Neutrophil (primary cell): ENCODE results near the gene VEGFC.

Experiments used
- H3K27ac ChIP-seq: fragments of 200-600 bp; sonication (generic); 2 replicates; pipeline ENCODE4 v1.5.1; 2016; ENCODE audit warnings: mild to moderate bottlenecking, moderate library complexity
- H3K27me3 ChIP-seq: fragments of 200-600 bp; sonication (generic); 2 replicates; pipeline ENCODE4 v1.6.0; 2016; ENCODE audit warnings: mild to moderate bottlenecking
- H3K36me3 ChIP-seq: fragments of 200-600 bp; sonication (generic); 2 replicates; pipeline ENCODE4 v1.5.1; 2017
- H3K4me1 ChIP-seq, 2 experiments: fragments of 200-600 bp in 1 of 2; sonication (generic) in 1 of 2; 1 replicate in 1 of 2; 2 replicates in 1 of 2; pipeline versions ENCODE4 v1.5.1 to v1.6.1; 2013 to 2016; ENCODE audit warnings: low read depth in 1 of 2, low read length in 1 of 2, mild to moderate bottlenecking in 1 of 2, moderate library complexity in 1 of 2; ENCODE audit not compliant: control insufficient read depth in 1 of 2, insufficient read depth in 1 of 2
- H3K4me3 ChIP-seq, 2 experiments: fragments of 200-600 bp in 1 of 2; sonication (generic) in 1 of 2; 1 replicate in 1 of 2; 2 replicates in 1 of 2; pipeline ENCODE4 v1.5.1; 2013 to 2016; ENCODE audit warnings: low read depth in 1 of 2, low read length in 1 of 2, mild to moderate bottlenecking in 1 of 2, moderate library complexity in 1 of 2
- H3K9me3 ChIP-seq: fragments of 200-600 bp; sonication (generic); 2 replicates; pipeline ENCODE4 v1.5.1; 2016
- CTCF ChIP-seq: fragments of 200-600 bp; sonication (generic); IDR thresholded peaks from 2 replicates; pipeline ENCODE4 v1.5.1; 2016; ENCODE audit warnings: antibody characterized with exemption

Gene VEGFC

GRCh38 chr4:176761872-176762271 is 30.9 kb downstream of the VEGFC start:
- TF ChIP-seq CTCF = no peak
- Histone ChIP-seq H3K9me3 (no peaks in the 10 kb centered on the region), H3K27ac (no peak overlapping the region), H3K4me3 (no peak overlapping the region), H3K4me1 (no peaks in the 10 kb centered on the region), H3K27me3 (no peaks in the 10 kb centered on the region), H3K36me3 (no peaks in the 10 kb centered on the region)

GRCh38 chr4:176760471-176760870 is 32.3 kb downstream of the VEGFC start:
- Histone ChIP-seq H3K4me1 (no peaks in the 10 kb centered on the region), H3K4me3 (no peak overlapping the region), H3K27ac (no peak overlapping the region), H3K27me3 (no peaks in the 10 kb centered on the region), H3K9me3 (no peaks in the 10 kb centered on the region), H3K36me3 (no peaks in the 10 kb centered on the region)
- TF ChIP-seq CTCF = no peak

GRCh38 chr4:176758731-176759130 is 34.0 kb downstream of the VEGFC start:
- no peak for TF ChIP-seq CTCF
- Histone ChIP-seq H3K9me3 (no peaks in the 10 kb centered on the region), H3K4me1 (no peaks in the 10 kb centered on the region), H3K27ac (no peak overlapping the region), H3K27me3 (no peaks in the 10 kb centered on the region), H3K36me3 (no peaks in the 10 kb centered on the region), H3K4me3 (no peak overlapping the region)

- no peaks in the 10 kb centered on the region for H3K9me3 ChIP-seq
- no peak overlapping the region for H3K27ac ChIP-seq
- no peak overlapping the region for H3K4me3 ChIP-seq
- H3K36me3 ChIP-seq = no peaks in the 10 kb centered on the region
- no peak for TF ChIP-seq CTCF
- no peaks in the 10 kb centered on the region for H3K4me1 ChIP-seq
- H3K27me3 ChIP-seq = no peaks in the 10 kb centered on the region
Measured at GRCh38 chr4:176758323-176758722, 34.4 kb downstream of the VEGFC start.

GRCh38 chr4:176755613-176756012 is 37.1 kb downstream of the VEGFC start:
- no peaks in the 10 kb centered on the region for H3K9me3 ChIP-seq
- no peak for TF ChIP-seq CTCF
- H3K36me3 ChIP-seq = no peaks in the 10 kb centered on the region
- H3K27ac ChIP-seq = no peak overlapping the region
- H3K4me1 ChIP-seq = no peaks in the 10 kb centered on the region
- H3K27me3 ChIP-seq = no peaks in the 10 kb centered on the region
- H3K4me3 ChIP-seq = no peak overlapping the region

- H3K27me3 ChIP-seq = no peaks in the 10 kb centered on the region
- no peak overlapping the region for H3K4me3 ChIP-seq
- no peaks in the 10 kb centered on the region for H3K9me3 ChIP-seq
- H3K27ac ChIP-seq = no peak overlapping the region
- no peaks in the 10 kb centered on the region for H3K4me1 ChIP-seq
- TF ChIP-seq CTCF = no peak
- no peaks in the 10 kb centered on the region for H3K36me3 ChIP-seq
Measured at GRCh38 chr4:176755001-176755400, 37.7 kb downstream of the VEGFC start.
